Activated CD4-positive, alpha-beta T cell treated with anti-CD3 and anti-CD28 coated beads for 24 hours (primary cell): ENCODE data around the gene PHF3.

ENCODE experiments used
- DNase-seq, 2 donors: peaks; one replicate each; pipeline ENCODE4 v3.0.0-alpha.2; 2020; ENCODE audit warnings: low read depth in 2 of 2

The PHF3 gene

GRCh38 chr6:63649269-63649668 lies 13.7 kb downstream of the PHF3 start:
- DNase-seq, result no peak

DNA sequence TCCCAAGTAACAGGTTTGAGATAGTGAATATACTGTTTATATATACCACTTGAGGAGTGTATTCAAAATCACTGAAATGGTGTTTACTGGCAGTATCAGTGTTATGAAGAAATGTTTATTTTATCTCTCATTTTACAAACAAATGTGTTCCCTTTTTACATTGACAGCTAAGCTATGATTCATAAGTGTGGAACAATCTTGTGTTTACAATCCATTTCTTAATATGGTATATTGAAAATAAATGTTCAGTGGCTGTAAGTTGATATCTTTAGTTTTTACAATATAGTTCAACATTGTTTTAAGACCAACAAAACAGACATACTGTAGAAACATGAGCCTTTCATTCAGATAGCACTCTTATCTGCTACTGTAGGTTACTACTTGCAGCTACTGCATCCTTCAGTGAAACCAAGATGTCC lies 14.3 kb downstream of the PHF3 start:
- no peak for DNase-seq

DNA sequence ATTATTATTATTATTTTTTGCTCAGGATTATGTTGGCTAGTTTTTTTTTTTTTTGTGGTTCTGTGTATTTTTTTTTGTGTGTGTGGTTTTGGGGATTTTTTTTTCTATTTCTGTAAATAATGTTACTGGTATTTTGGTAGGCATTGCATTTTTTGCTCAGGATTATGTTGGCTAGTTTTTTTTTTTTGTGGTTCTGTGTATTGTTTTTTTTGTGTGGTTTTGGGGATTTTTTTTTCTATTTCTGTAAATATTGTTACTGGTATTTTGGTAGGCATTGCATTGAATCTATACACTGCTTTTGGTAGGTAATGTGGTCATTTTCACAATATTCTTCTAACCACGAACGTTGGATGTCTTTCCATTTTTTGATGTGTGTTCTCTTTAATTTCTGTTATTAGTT lies 17.4 kb downstream of the PHF3 start:
- DNase-seq, result no peak

DNA sequence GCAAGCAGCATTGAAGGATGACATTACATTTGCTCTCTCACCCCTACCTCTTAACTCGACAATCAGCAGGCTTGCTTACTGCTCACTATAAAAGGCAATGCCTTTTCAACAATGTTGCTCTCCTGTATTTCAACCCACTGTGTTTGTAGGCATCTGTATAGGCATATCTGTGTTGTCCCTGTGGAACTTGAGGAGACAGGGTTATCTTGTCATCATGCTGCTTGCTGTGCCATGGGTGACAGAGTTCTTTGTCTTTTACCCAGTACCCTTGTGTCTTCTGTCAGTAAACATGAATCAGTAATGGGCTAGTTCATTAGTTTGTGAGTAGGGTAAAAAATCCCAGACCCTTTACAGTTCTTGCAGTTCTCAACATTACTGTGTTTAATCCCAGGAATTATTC lies 25.2 kb downstream of the PHF3 start:
- no peak for DNase-seq

DNA sequence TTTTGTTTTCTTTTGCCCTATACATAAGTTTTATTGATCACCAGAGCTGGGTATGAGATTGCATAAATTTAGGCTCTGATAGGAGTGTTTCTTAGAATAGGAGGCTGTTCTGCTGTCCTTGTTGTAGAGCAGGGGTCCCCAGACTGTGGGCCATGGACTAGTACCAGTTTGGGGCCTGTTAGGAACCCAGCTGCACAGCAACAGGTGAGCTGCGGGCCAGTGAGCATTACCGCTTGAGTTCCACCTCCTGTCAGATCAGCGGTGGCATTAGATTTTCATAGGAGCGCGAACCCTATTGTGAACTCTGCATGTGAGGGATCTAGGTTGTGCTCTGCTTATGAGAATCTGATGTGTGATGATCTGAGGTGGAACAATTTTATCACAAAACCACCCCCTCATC lies 26.2 kb downstream of the PHF3 start:
- no peak for DNase-seq

GRCh38 chr6:63663147-63663955 lies 27.7 kb downstream of the PHF3 start:
- DNase-seq, result no peak

GRCh38 chr6:63663956-63664281 lies 28.3 kb downstream of the PHF3 start:
- DNase-seq, result no peak

GRCh38 chr6:63671098-63671754 lies 35.6 kb downstream of the PHF3 start:
- DNase-seq, result no peak

- DNase-seq, result no peak
Measured at GRCh38 chr6:63672582-63673129, 37.1 kb downstream of the PHF3 start.

DNA sequence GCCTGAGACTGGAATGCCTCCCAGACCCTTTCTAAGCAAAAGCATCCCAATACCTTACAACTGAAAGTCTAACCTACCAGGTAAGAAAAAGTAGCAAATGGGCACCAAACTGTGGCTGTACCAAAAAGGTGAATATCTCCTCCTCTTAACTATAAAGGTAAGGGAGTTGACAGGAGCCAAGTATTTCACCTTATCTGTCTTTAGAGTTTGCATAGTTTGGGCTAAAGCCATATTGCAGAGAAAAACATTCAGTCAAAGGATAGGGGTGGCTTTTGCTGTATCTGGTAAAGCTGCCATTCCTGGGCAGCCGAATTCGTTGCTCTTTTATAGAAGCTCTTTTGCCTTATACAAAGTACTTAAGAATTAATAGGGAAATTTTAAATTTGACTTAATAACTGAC lies 38.1 kb downstream of the PHF3 start:
- DNase-seq, result no peak

GRCh38 chr6:63674635-63675034 lies 39.0 kb downstream of the PHF3 start:
- no peak for DNase-seq

- no peak for DNase-seq
Measured at GRCh38 chr6:63675138-63675537, 39.5 kb downstream of the PHF3 start.

GRCh38 chr6:63676412-63677114 lies 41.0 kb downstream of the PHF3 start:
- no peak for DNase-seq

GRCh38 chr6:63677282-63677681 lies 41.7 kb downstream of the PHF3 start:
- DNase-seq, result no peak

- no peak for DNase-seq
Measured at GRCh38 chr6:63683071-63683603, 47.5 kb downstream of the PHF3 start.

DNA sequence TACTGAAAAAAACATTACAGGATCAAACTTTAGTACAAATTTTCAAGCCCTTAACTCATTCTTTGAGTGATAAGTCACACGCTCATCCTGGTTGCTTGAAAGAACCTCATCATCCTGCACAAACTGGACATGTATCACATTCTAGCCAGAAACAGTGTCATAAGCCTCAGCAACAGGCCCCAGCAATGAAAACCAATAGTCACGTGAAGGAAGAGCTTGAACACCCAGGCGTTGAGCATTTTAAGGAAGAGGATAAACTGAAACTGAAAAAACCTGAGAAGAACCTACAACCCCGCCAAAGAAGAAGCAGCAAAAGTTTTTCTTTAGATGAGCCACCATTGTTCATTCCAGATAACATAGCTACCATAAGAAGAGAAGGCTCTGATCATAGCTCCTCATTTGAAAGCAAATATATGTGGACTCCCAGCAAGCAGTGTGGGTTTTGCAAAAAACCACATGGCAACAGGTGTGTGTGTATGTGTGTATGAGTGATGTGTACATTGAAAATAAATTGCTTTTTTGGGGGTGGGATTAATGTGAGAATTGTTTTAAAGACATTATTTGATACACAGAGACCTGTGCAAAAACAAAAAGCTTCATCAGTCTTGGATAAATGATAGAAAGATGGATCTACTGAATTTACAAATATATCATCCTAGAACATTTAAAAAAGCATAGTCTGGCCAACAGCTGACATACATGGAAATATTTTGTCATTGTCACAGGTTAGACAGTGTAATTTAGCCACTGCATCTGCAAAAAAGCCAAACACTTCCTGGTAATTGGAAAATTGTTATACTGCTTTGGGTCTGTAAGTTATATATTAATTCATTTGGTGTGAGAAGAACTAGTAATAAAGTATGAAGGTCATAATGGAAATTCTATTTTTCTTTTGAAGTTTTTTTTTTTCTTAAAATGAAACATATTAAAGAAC lies 50.1 kb downstream of the PHF3 start:
- DNase-seq, result no peak

- no peak for DNase-seq
Measured at GRCh38 chr6:63689421-63689820, 53.8 kb downstream of the PHF3 start.

- DNase-seq, result no peak
Measured at GRCh38 chr6:63690221-63690620, 54.6 kb downstream of the PHF3 start.

GRCh38 chr6:63705707-63706106 lies 70.1 kb downstream of the PHF3 start:
- no peak for DNase-seq

GRCh38 chr6:63706630-63707029 lies 71.0 kb downstream of the PHF3 start:
- DNase-seq, result no peak

GRCh38 chr6:63708631-63709030 lies 73.0 kb downstream of the PHF3 start:
- no peak for DNase-seq
